Measurements from ENCODE around the gene F10. TPM values are rescaled to one million over a fixed set of nuclear protein-coding genes. Genes with fewer than 3 reads are reported as not detected.

Gene F10
- total and polyA plus RNA-seq, 11 donors: 2.4 to 13.6 (median 9.2) TPM

DNA sequence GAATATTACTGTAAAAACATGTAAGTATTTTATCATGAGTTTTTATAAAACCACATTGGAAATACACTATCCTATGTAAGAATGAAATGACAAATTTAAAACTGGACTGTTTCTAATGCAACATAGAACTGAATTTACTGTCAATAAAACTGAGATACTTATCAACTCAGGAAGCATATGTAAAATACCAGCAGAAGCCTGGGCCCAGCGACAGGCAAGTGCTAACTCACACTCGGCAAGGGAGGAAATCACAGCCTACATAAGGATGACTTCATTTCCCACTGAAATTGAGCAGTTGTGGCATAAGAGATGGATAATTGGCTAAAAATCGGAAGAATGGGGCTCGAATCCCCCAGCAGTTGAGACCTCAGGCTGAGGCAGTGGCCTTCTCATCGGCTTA, 47.9 kb downstream of the F10 start:
- ATAC-seq (no peak), DNase-seq (no peak)
- Histone ChIP-seq H3K9me3 (peaks cover 0 to 10% (median 0%) of the 10 kb centered on the region in 12 donors), H3K4me3 (no peak overlapping the region), H3K27ac (peak overlapping the region in 1 of 12 donors; percentile 48), H3K4me1 (peaks cover 0 to 11% (median 2%) of the 10 kb centered on the region in 12 donors), H3K36me3 (peaks cover 0 to 47% (median 29%) of the 10 kb centered on the region in 9 donors), H3K27me3 (no peaks in the 10 kb centered on the region)
- WGBS, 4 donors: 50 to 70% (median 62%) methylated on average over 5 of the region's 5 CpGs
- no peak for TF ChIP-seq POLR2A (IDR thresholded peaks at IDR 0.05)
- TF ChIP-seq, protein P1, sequence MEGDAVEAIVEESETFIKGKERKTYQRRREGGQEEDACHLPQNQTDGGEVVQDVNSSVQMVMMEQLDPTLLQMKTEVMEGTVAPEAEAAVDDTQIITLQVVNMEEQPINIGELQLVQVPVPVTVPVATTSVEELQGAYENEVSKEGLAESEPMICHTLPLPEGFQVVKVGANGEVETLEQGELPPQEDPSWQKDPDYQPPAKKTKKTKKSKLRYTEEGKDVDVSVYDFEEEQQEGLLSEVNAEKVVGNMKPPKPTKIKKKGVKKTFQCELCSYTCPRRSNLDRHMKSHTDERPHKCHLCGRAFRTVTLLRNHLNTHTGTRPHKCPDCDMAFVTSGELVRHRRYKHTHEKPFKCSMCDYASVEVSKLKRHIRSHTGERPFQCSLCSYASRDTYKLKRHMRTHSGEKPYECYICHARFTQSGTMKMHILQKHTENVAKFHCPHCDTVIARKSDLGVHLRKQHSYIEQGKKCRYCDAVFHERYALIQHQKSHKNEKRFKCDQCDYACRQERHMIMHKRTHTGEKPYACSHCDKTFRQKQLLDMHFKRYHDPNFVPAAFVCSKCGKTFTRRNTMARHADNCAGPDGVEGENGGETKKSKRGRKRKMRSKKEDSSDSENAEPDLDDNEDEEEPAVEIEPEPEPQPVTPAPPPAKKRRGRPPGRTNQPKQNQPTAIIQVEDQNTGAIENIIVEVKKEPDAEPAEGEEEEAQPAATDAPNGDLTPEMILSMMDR (IDR thresholded peaks at IDR 0.05): no peak
- intact Hi-C loops (cut with DNase I): no loop called here

DNA sequence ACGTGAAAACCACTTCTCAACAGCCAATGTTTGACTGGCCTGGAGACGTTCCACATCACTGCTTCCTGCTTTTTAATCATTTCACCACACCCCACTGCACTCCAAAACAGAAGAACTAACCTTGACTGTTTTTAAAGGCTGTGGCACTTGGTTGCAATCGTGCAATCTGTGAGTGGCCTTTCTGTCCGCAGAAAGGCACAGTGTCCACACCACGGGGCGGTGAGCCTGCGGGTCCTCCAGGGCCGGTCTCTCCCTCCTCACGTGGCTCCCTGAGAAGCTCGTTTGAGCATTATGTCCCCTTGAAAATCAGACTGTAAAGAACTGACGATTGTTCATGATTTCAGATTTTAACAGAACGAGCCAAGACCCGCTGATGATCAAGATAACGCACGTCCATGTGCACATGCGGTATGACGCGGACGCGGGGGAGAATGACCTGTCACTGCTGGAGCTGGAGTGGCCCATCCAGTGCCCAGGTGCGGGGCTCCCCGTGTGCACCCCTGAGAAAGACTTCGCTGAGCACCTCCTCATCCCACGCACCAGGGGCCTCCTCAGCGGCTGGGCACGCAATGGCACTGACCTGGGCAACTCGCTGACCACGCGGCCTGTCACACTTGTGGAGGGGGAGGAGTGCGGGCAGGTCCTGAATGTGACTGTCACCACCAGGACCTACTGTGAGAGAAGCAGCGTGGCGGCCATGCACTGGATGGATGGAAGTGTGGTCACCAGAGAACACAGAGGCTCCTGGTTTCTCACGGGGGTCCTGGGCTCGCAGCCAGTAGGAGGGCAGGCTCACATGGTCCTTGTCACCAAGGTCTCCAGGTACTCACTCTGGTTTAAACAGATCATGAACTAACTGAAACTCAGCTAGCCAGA, 48.9 kb downstream of the F10 start:
- intact Hi-C loops (cut with DNase I): no loop called here
- peaks cover 0 to 57% (median 39%) of the 10 kb centered on the region in 9 donors for H3K36me3 ChIP-seq
- WGBS, 4 donors: 91 to 92% (median 91%) methylated on average over 33 to 34 of the region's 34 CpGs
- H3K4me1 ChIP-seq: peaks cover 0 to 18% (median 2%) of the 10 kb centered on the region in 12 donors
- H3K9me3 ChIP-seq: peaks cover 0 to 10% (median 0%) of the 10 kb centered on the region in 12 donors
- no peaks in the 10 kb centered on the region for H3K27me3 ChIP-seq
- no peak overlapping the region for H3K4me3 ChIP-seq
- H3K27ac ChIP-seq: no peak overlapping the region
- ATAC-seq: no peak
- TF ChIP-seq, protein P1 (IDR thresholded peaks at IDR 0.05): no peak
- TF ChIP-seq POLR2A (IDR thresholded peaks at IDR 0.05): no peak
- no peak for DNase-seq

DNA sequence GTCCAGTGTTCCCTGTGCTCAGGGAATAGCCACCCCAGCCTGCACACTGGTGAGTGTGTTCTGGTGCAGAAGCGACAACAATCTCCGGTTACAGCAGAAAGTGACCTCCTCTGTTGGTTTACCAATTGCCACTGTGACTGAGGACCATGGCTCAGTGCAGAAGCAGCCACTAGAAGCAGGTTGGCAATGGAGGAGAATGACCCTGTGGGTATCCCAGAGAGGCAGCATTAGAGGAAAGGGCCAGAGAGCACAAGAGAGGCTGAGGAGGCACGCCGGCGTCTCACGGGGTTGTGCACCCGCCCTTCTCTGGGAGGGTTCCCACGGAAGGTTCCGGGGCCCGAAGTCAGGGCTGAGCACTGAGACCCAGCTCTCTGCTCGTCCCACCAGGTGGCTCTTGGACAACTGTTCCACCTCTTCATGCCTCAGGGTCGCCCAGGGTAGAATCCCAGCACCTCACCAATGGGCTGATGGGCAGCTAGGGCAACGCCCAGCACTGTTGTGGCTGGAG, 49.9 kb downstream of the F10 start:
- no peak for DNase-seq
- peaks cover 0 to 7% (median 0%) of the 10 kb centered on the region in 12 donors for H3K9me3 ChIP-seq
- no peak overlapping the region for H3K4me3 ChIP-seq
- peaks cover 0 to 28% (median 2%) of the 10 kb centered on the region in 12 donors for H3K4me1 ChIP-seq
- no peak for ATAC-seq
- no peaks in the 10 kb centered on the region for H3K27me3 ChIP-seq
- H3K27ac ChIP-seq: no peak overlapping the region
- intact Hi-C loops (cut with DNase I): no loop called here
- 92 to 97% (median 95%) methylated on average over 10 to 13 of the region's 13 CpGs for WGBS, 4 donors
- peaks cover 0 to 67% (median 49%) of the 10 kb centered on the region in 9 donors for H3K36me3 ChIP-seq
- no peak for TF ChIP-seq POLR2A (IDR thresholded peaks at IDR 0.05)
- TF ChIP-seq, protein P1 (IDR thresholded peaks at IDR 0.05): no peak

DNA sequence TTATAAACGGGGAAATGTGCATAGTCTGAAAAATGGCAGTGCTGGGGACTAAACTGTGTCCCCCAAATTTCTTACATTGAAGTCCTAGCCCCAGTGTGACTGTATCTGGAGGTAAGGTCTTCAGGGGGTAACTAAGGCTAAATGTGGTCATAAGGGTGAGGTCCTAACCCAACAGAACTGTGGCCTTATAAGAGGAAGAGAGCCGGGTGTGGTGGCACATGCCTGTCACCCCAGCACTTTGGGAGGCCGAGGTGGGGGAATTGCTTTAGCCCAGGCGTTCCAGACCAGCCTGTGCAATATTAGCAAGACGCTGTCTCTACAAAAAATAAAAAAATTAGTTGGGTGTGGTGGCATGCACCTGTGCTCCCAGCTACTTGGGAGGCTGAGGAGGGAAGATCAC, 53.7 kb downstream of the F10 start:
- H3K9me3 ChIP-seq: no peaks in the 10 kb centered on the region
- TF ChIP-seq, protein P1 (IDR thresholded peaks at IDR 0.05): no peak
- no peak for TF ChIP-seq POLR2A (IDR thresholded peaks at IDR 0.05)
- intact Hi-C loops (cut with DNase I): no loop called here
- no peak overlapping the region for H3K4me3 ChIP-seq
- H3K4me1 ChIP-seq: peaks cover 0 to 43% (median 14%) of the 10 kb centered on the region in 12 donors
- H3K27ac ChIP-seq: peak overlapping the region in 1 of 12 donors; percentile 67
- DNase-seq: no peak
- peak in 1 of 4 donors; percentile 31 for ATAC-seq
- WGBS, 4 donors: 71 to 86% (median 71%) methylated on average over 5 of the region's 5 CpGs
- H3K27me3 ChIP-seq: no peaks in the 10 kb centered on the region
- H3K36me3 ChIP-seq: peaks cover 0 to 92% (median 79%) of the 10 kb centered on the region in 9 donors

Measured in heart left ventricle (tissue), 16 donors.